Cardiac septum (tissue), 1 donor: ENCODE measurements around the gene PSMC2. TPM values are rescaled to one million over a fixed set of nuclear protein-coding genes. Genes with fewer than 3 reads are reported as not detected.
"Not testable (repeated sequence)": the region's sequence is repeated elsewhere in the genome, so short reads cannot be mapped to it uniquely, and the experiment has no call there.

ENCODE experiments used
- DNase-seq: peaks from one replicate; pipeline ENCODE4 v3.0.0-alpha.2; 2020; ENCODE audit warnings: low spot score
- intact Hi-C: fragments of 100-400 bp; cut with DNase I; formaldehyde crosslinking; loops from one replicate; pipeline ENCODE4 v1.14.0; 2022
- total RNA-seq: library from RNA; stranded (reverse); fragmentation: NEBNext Ultra II Directional; extraction: Animal tissue kit (Norgen Biotek cat#: 25700); gene quantifications from one replicate; pipeline ENCODE4 v1.2.1, GENCODE V29; 2021
- donor health status: DM: no; HTN: no; CAD: no.

The PSMC2 gene
- total RNA-seq, 1 donor from 2014 or later: 106 TPM

GRCh38 chr7:103369432-103369831 is 22.0 kb downstream of the PSMC2 start:
- intact Hi-C loops: no loop called here
- no peak for DNase-seq

GRCh38 chr7:103373866-103374643 is 26.6 kb downstream of the PSMC2 start:
- intact Hi-C loops: no loop called here
- no peak for DNase-seq

GRCh38 chr7:103379270-103379975 is 32.0 kb downstream of the PSMC2 start:
- intact Hi-C loops: no loop called here
- DNase-seq: no peak

- DNase-seq: no peak
- intact Hi-C loops: no loop called here
These were observed 33.1 kb downstream of the PSMC2 start for GRCh38 chr7:103380395-103381191.

- DNase-seq: no peak
These were observed 34.0 kb downstream of the PSMC2 start for GRCh38 chr7:103381280-103382031.

GRCh38 chr7:103382032-103382402 is 34.6 kb downstream of the PSMC2 start:
- intact Hi-C loops: no loop called here
- no peak for DNase-seq

More at GRCh38 chr7:103381280-103382031, 34.0 kb downstream of the PSMC2 start:
- intact Hi-C loops: no loop called here

- intact Hi-C loops: no loop called here
- DNase-seq: no peak
These were observed 39.8 kb downstream of the PSMC2 start for GRCh38 chr7:103387242-103387641.

- no peak for DNase-seq
- intact Hi-C loops: no loop called here
These were observed 41.2 kb downstream of the PSMC2 start for GRCh38 chr7:103388469-103389140.

GRCh38 chr7:103389263-103389662 is 41.8 kb downstream of the PSMC2 start:
- no peak for DNase-seq
- intact Hi-C loops: no loop called here

- no peak for DNase-seq
- intact Hi-C loops: no loop called here
These were observed 43.7 kb downstream of the PSMC2 start for GRCh38 chr7:103391150-103391549.

GRCh38 chr7:103391976-103392375 is 44.5 kb downstream of the PSMC2 start:
- intact Hi-C loops: no loop called here
- DNase-seq: no peak

GRCh38 chr7:103394566-103394965 is 47.1 kb downstream of the PSMC2 start:
- no peak for DNase-seq
- intact Hi-C loops: no loop called here

- no peak for DNase-seq
- intact Hi-C loops: no loop called here
These were observed 47.6 kb downstream of the PSMC2 start for GRCh38 chr7:103395071-103395470.

- DNase-seq: no peak
- intact Hi-C loops: no loop called here
These were observed 49.0 kb downstream of the PSMC2 start for GRCh38 chr7:103396471-103396870.

- DNase-seq: no peak
- intact Hi-C loops: no loop called here
These were observed 51.2 kb downstream of the PSMC2 start for GRCh38 chr7:103398483-103399127.

GRCh38 chr7:103399687-103400086 is 52.2 kb downstream of the PSMC2 start:
- intact Hi-C loops, DNase-seq: not testable (repeated sequence)

- DNase-seq, intact Hi-C loops: not testable (repeated sequence)
These were observed 58.6 kb downstream of the PSMC2 start for GRCh38 chr7:103405789-103406613.

GRCh38 chr7:103412151-103412550 is 64.7 kb downstream of the PSMC2 start:
- no peak for DNase-seq
- intact Hi-C loops: no loop called here
